ENCODE measurements around the gene EFCC1.

Gene EFCC1

DNA sequence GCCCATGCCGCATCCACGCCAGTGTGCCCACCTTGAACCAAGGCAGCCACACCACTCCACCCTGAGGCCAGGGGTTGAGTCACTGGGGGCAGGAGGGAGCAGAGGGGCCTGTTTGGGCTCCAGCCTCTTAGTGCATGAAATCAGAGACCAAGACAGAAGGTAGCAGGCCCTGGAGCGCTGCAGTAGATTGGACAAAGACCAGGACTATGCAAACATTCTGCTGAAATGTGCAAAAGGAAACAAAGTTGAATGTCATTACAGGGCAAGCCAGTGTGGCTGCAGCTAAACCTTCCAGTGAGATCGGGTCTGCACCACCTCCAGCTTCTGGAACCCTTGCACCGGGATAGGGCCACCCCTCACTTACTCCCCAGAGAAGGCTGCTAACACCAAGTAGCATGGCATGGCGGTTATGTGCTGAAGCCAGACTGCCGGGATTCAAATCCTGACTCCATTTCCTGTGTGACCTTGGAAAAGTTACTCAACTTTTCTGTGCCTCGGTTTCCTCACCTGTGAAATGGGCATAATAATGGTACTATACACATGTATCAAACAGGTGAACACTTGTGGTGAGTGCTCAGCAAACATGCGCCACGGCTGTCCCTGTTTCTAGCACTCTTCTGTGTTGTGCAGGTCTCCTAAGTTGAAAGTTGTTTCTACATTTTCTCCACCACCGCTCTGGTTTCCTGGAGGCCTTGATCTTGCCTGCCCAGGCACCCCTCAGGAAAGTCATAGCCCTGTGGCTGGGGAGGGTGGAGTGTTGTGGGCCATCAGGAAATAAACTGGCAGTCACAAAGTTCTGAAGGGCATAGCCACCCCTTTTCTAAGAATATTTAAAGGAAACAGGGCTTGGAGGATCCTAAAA lies 34.5 kb downstream of the EFCC1 start:
- no peak for DNase-seq

GRCh38 chr3:129036222-129037092 lies 35.4 kb downstream of the EFCC1 start:
- DNase-seq: no peak

DNA sequence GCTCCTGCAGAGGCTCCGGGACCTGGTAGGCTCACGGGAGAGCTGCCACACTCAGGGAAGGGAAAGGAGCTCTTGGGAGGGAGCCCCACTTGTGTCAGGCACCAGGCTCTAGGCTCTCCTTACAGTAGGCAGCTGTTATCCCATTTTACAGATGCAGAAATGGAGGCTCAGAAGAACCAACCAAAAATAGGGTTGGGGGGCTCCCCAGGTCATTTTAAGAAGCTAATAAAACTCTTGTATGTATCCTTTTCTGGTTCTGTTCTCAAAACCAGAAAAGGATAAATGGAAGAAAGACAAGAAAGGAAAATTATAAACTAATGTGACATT lies 36.0 kb downstream of the EFCC1 start:
- no peak for DNase-seq

- DNase-seq: no peak
Observed at GRCh38 chr3:129038121-129038855, 37.2 kb downstream of the EFCC1 start.

GRCh38 chr3:129039271-129040038 lies 38.4 kb downstream of the EFCC1 start:
- DNase-seq: peak; percentile 74

- no peak for DNase-seq
Observed at GRCh38 chr3:129040039-129040336, 38.9 kb downstream of the EFCC1 start.

- DNase-seq: no peak
Observed at GRCh38 chr3:129040579-129041300, 39.6 kb downstream of the EFCC1 start.

GRCh38 chr3:129045675-129046036 lies 44.6 kb downstream of the EFCC1 start:
- no peak for DNase-seq

GRCh38 chr3:129046037-129046731 lies 45.1 kb downstream of the EFCC1 start:
- DNase-seq: no peak

- no peak for DNase-seq
Observed at GRCh38 chr3:129046732-129047552, 45.8 kb downstream of the EFCC1 start.

DNA sequence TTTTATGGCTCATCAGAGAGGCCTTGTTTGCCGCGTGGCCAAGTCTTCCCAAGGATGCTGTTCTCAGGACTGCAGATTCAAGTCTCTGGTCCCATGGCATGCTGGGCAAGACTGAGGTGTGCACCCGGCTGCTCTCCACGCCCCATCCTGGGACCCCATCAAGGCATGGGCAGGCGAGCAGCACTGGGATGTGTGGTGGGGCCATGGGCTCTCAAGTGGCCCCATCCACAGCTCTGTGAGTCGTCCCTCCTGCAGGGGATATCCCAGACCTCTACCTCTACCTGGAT lies 46.4 kb downstream of the EFCC1 start:
- DNase-seq: no peak

DNA sequence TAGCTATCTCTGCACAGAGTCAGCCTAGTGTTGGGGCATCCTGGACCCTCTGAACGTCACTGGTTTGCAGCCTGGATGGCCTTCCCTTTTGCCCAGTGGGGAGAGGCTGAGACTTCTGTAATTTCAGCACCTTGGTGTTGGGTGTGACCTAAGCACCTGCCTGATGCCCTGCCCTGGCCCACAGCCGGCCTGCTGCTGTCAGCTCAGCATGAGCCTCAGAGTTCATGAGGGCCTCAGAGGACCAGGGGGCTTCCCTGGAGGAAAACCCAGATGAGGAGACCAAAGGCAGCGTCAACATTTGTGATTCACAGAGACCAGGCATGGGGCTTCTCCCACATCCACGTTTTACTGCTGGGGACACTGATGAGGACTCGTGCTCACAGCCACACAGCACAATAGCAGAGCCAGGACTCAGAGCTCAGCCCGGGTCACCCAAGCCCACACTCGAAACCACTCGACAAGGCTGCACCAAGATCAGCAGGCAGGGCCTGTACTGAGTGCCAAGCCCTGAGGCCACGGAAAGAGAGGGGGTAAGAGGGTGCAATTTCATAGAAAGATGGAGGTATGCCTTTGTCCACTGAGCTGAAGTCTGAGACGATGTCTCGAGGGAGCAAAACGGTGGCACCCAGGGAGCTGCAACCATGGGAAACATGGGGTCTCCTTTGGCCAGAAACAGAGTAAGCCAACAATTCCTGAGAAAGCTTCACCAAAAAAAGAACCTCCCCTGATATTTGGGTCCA lies 49.6 kb downstream of the EFCC1 start:
- no peak for DNase-seq

GRCh38 chr3:129051871-129052340 lies 50.8 kb downstream of the EFCC1 start:
- DNase-seq: no peak

DNA sequence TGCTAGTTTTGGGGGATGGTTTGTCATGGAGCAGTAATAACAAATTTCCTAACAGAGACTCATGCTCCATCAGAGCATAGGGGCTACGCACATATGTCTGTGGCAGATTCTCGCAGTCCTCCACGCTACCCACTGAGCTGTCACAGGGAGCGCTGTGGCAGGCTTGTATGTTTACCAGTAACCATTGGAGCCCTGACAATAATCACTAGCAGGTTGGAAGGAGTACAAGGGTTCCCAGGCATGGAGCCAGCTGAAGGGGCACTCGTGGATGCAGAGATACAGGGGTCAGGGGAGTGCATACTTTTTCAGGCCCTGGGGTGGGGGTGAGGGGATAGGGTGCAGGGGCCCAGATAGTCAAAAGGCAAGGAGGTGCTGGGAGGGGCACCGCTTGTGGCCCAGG lies 51.6 kb downstream of the EFCC1 start:
- DNase-seq: peak; percentile 21

DNA sequence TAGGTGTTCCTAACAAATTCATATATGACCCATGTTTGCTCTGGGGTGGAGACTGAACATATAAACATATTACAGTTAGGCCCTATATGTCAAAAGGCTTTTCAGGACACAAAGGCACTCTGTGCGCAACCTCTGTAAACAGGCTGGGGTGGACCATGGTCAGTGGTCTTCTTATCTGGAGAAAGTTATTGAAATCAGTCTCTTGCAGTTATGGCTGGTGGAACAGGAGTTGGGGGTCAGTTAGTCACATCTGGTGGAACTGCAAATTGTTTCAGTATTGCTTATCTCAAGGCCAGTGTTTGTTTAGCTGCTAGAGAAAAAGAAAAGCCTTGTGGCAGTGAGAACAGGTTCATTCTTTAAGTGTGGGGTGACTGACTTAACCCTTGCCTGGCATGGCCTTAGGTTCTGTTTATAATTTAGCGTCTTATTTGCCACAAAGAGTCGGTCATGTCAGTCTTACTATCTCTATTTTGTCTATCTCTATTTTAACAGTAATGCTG lies 53.6 kb downstream of the EFCC1 start:
- DNase-seq: no peak

GRCh38 chr3:129056451-129057173 lies 55.5 kb downstream of the EFCC1 start:
- DNase-seq: no peak

GRCh38 chr3:129057249-129057648 lies 56.1 kb downstream of the EFCC1 start:
- DNase-seq: no peak

DNA sequence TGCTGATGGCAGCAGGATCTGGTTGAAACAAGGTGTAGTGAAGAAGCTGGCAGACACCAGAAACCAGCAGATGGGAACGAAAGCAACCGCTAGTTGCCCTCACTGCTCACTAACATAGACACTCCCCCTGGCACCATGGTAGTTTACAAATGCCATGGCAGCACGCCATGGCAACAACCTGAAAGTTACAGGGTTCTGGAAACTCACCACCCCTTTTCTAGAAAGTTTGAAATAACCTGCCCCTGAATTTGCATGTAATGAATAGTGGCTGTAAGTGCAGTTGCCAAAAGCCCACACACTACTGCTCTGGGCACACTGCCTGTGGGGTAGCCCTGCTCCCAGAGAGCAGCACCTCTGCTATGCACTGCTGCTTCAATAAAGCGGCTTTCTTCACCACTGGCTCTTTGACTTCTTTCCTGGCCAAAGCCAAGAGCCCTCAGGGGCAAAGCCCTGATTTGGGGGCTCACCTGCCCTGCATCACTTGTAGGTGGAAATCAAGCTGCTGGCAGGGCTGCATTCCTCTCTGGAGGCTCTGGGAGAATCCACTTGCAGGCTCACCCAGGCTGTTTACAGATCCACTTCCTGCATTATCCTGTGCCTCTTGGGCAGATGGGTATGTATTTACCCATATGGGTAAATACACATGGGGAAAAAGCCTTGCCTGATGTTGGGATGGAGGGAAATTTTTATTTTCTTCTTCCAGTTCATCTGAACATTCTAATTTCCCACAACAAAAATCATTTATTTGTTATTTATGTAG lies 57.5 kb downstream of the EFCC1 start:
- peak; percentile 90 for DNase-seq

Measured in NCI-H1694 treated with DMSO at 0.1 percent for 48 hours (cell line).